Body of pancreas (tissue), 4 donors: ENCODE results near the gene GGA2. TPM values are rescaled to one million over a fixed set of nuclear protein-coding genes. Genes with fewer than 3 reads are reported as not detected.

Experiments used
- ATAC-seq: fragments of 150-250 bp; one replicate; pipeline ENCODE4 v1.9.1; 2016
- DNase-seq, 4 donors: peaks; one replicate each; pipeline ENCODE4 v3.0.0-alpha.2; 2019
- H3K27ac ChIP-seq, 4 donors: fragments of 200-600 bp; sonication (generic); 1 replicate in 3 of 4; 2 replicates in 1 of 4; pipeline versions ENCODE4 v1.5.1 to v1.6.1; 2016 to 2019; ENCODE audit warnings: mild to moderate bottlenecking in 1 of 4, mixed read lengths in 1 of 4, moderate library complexity in 1 of 4
- H3K27me3 ChIP-seq, 2 donors: fragments of 200-600 bp; sonication (generic); one replicate each; pipeline ENCODE4 v1.6.0; 2016; ENCODE audit warnings: mild to moderate bottlenecking in 1 of 2
- H3K36me3 ChIP-seq, 2 donors: fragments of 200-600 bp; sonication (generic); replicated peaks in 1 of 2; 2 replicates each; pipeline ENCODE4 v1.5.1; 2016; ENCODE audit warnings: low read depth in 2 of 2; ENCODE audit not compliant: insufficient read depth in 1 of 2
- H3K4me1 ChIP-seq: fragments of 200-600 bp; sonication (generic); one replicate; pipeline ENCODE4 v1.6.0; 2016
- H3K4me3 ChIP-seq, 2 donors: fragments of 200-600 bp; sonication (generic); 1 replicate in 1 of 2; 2 replicates in 1 of 2; pipeline ENCODE4 v1.5.1; 2016 to 2019
- H3K9me3 ChIP-seq, 3 donors: fragments of 200-600 bp; sonication (generic); 1 replicate in 2 of 3; 2 replicates in 1 of 3; pipeline ENCODE4 v1.5.1; 2016
- POLR2A ChIP-seq, 3 donors: fragments of 450-650 bp; IDR thresholded peaks; one replicate each; pipeline ENCODE4 v1.6.1; 2016; ENCODE audit warnings: antibody characterized with exemption in 3 of 3, mild to moderate bottlenecking in 2 of 3
- WGBS, 2 donors: methylation state at CpG; one replicate each; pipeline ENCODE4 v1.1.5; 2017; 5-methylcytosine and 5-hydroxymethylcytosine counted together
- intact Hi-C: fragments of 100-400 bp; cut with DNase I; formaldehyde crosslinking; loops from one replicate; pipeline ENCODE4 v1.15.1; 2023
- total RNA-seq, 2 donors: library from RNA; depleted of rRNA; stranded (reverse); fragments of >200 nt; gene quantifications; one replicate each; pipeline ENCODE4 v1.1.0, GENCODE V29; 2016
- TF ChIP-seq, protein P1 (sequence below), 7 experiments: fragments of 450-650 bp in 4 of 7; fragments of 200-600 bp in 3 of 7; sonication (generic) in 3 of 7; IDR thresholded peaks; one replicate each; pipeline ENCODE4 v1.5.1; 2016 to 2019; ENCODE audit warnings: antibody characterized with exemption in 7 of 7

The GGA2 gene
- total RNA-seq, 2 donors from 2014 or later = 59.3 to 64.6 TPM

DNA sequence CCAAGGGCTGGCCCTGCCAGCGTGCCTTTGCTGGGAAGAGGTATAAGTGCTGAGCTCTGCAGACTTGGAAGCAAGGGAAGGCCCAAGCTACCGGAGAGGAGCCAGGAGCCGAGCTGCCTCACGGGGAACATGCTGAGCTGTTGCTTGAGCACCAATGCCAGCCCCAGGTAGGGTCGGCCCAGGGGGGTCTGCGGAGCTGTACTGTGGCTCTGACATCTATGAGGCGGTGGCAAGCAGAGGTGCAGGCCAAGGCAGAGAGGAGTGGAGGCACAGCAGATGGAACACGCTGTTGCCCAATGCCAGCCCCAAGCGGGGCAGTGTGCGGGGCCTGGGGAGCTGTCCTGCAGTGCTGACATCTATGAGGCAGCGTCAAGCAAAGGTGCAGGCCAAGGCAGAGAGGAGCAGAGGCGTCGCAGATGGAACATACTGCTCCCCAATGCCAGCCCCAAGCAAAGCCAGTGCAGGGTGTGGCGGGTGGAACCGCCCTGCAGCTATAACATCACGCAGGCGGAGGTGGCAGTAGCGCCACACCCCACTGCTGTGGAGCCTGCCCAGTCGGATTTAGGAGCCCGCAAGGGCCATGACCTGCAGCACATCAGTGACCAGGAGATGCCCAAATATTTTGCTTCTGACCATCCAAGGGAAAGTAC is 10.0 kb downstream of the GGA2 start:
- Histone ChIP-seq H3K27me3 (no peaks in the 10 kb centered on the region), H3K27ac (peak overlapping the region; percentile 67 to 92 (median 83)), H3K36me3 (no peaks in the 10 kb centered on the region), H3K9me3 (no peaks in the 10 kb centered on the region), H3K4me3 (no peak overlapping the region), H3K4me1 (peaks cover 97% of the 10 kb centered on the region)
- WGBS, 2 donors = 61% methylated on average over 20 of the region's 20 CpGs; no CpG with 5 or more reads in 1 of the 2 donors
- DNase-seq (peak in 2 of 4 donors; percentile 29 to 33), ATAC-seq (no peak)
- TF ChIP-seq, protein P1, sequence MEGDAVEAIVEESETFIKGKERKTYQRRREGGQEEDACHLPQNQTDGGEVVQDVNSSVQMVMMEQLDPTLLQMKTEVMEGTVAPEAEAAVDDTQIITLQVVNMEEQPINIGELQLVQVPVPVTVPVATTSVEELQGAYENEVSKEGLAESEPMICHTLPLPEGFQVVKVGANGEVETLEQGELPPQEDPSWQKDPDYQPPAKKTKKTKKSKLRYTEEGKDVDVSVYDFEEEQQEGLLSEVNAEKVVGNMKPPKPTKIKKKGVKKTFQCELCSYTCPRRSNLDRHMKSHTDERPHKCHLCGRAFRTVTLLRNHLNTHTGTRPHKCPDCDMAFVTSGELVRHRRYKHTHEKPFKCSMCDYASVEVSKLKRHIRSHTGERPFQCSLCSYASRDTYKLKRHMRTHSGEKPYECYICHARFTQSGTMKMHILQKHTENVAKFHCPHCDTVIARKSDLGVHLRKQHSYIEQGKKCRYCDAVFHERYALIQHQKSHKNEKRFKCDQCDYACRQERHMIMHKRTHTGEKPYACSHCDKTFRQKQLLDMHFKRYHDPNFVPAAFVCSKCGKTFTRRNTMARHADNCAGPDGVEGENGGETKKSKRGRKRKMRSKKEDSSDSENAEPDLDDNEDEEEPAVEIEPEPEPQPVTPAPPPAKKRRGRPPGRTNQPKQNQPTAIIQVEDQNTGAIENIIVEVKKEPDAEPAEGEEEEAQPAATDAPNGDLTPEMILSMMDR (IDR thresholded peaks at IDR 0.05) = no peak
- TF ChIP-seq POLR2A (IDR thresholded peaks at IDR 0.05) = no peak
- intact Hi-C loops = loop anchor here (10.0 kb wide), 1 partner anchor 54 kb away; the partner anchor contains the start of genes EARS2 and UBFD1

DNA sequence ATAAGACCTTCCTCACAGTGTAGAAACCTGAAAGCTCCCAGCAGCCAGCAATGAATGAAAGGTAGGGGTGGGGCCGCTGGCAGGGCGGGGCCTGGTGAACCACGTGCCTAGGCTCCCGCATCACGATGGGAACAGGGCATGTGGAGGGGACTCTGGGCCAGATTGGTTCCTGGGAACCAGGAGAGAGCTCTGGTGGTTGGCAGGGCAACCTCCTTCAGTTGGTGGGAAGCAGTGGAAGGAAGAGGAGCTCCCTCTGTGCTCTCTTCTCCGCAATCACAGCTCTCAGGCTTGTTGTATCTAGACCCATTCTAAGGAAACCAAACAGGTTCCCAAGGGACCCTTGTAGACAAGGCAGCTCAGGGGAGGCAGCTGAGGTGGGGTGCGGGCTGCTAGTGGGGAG is 10.5 kb downstream of the GGA2 start:
- Histone ChIP-seq H3K36me3 (no peaks in the 10 kb centered on the region), H3K9me3 (no peaks in the 10 kb centered on the region), H3K4me3 (no peak overlapping the region), H3K27me3 (no peaks in the 10 kb centered on the region), H3K27ac (peak overlapping the region; percentile 67 to 92 (median 83)), H3K4me1 (peaks cover 92% of the 10 kb centered on the region)
- DNase-seq = peak; percentile 87 to 93 (median 90)
- ATAC-seq = peak; percentile 79
- WGBS, 2 donors = 15 to 39% methylated on average over 4 to 7 of the region's 7 CpGs
- intact Hi-C loops = loop anchor here (10.0 kb wide), 1 partner anchor 55 kb away; the partner anchor contains the start of genes EARS2 and UBFD1
- TF ChIP-seq, protein P1 (IDR thresholded peaks at IDR 0.05) = no peak
- TF ChIP-seq POLR2A (IDR thresholded peaks at IDR 0.05) = peak in 2 of 3 donors; percentile 57 to 61

DNA sequence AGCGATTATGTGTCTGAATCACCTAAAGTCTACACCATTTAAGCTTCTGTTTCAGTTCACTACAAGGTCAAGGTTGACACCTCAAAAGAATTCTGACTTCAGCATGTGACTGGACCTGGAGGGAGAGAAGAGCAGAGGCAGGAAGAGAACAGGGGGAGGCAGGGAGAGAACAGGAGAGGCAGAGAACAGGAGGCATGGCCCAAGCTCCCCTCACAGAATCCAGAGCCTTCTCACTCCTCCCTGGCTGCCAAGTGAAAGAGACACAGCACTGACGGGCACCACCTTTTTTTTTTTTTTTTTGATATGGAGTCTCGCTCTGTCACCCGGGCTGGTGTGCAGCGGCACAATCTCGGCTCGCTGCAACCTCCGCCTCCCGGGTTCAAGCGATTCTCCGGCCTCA is 11.4 kb downstream of the GGA2 start:
- H3K36me3 ChIP-seq = peaks cover 0 to 6% of the 10 kb centered on the region in 2 donors
- ATAC-seq (no peak), DNase-seq (no peak)
- peaks cover 83% of the 10 kb centered on the region for H3K4me1 ChIP-seq
- intact Hi-C loops = no loop called here
- H3K4me3 ChIP-seq = no peak overlapping the region
- TF ChIP-seq, protein P1 (IDR thresholded peaks at IDR 0.05) = no peak
- no peak for TF ChIP-seq POLR2A (IDR thresholded peaks at IDR 0.05)
- no peaks in the 10 kb centered on the region for H3K27me3 ChIP-seq
- 35 to 43% methylated on average over 11 of the region's 11 CpGs for WGBS, 2 donors
- peak overlapping the region in 3 of 4 donors; percentile 67 to 92 (median 85) for H3K27ac ChIP-seq
- no peaks in the 10 kb centered on the region for H3K9me3 ChIP-seq

DNA sequence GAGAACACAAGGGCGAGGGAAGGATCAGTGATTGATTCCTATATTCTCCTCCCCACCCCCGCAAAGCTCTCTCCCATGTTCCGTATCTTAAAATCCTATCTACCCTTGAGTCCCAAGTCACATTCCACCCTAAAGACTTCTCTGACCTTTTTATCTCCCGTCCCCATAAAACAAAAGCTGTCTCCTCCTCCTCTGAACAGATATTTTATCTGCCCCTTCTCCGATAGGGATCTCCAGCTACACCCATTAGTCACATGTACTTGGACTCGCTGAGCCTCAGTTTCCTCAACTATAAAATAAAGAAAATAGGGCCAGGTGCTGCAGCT is 12.8 kb downstream of the GGA2 start:
- no peaks in the 10 kb centered on the region for H3K9me3 ChIP-seq
- H3K27ac ChIP-seq = peak overlapping the region; percentile 62 to 92 (median 71)
- H3K27me3 ChIP-seq = no peaks in the 10 kb centered on the region
- no peak overlapping the region for H3K4me3 ChIP-seq
- ATAC-seq (no peak), DNase-seq (no peak)
- intact Hi-C loops = no loop called here
- WGBS, 2 donors = 52 to 54% methylated on average over 6 of the region's 6 CpGs
- H3K36me3 ChIP-seq = peaks cover 9 to 20% of the 10 kb centered on the region in 2 donors
- peaks cover 72% of the 10 kb centered on the region for H3K4me1 ChIP-seq
- no peak for TF ChIP-seq POLR2A (IDR thresholded peaks at IDR 0.05)
- TF ChIP-seq, protein P1 (IDR thresholded peaks at IDR 0.05) = no peak
